SK-N-MC (cell line): Measurements from ENCODE around the gene SLC11A1.

Experiments used
- EZH2 ChIP-seq: fragments of 200-600 bp; sonication (generic); IDR thresholded peaks from one replicate; pipeline ENCODE4 v1.6.1; 2017; ENCODE audit warnings: antibody characterized with exemption
- POLR2AphosphoS5 ChIP-seq: IDR thresholded peaks from 2 replicates; pipeline ENCODE4 v1.6.1; 2012; ENCODE audit warnings: mild to moderate bottlenecking, low read depth, low read length, borderline replicate concordance

- no peak for TF ChIP-seq POLR2AphosphoS5
- TF ChIP-seq EZH2 = no peak
Observed at GRCh38 chr2:218398437-218399390, 16.6 kb downstream of the SLC11A1 start.
